Psoas muscle (tissue), 8 donors: ENCODE results near the gene DYNLRB1. TPM values are rescaled to one million over a fixed set of nuclear protein-coding genes. Genes with fewer than 3 reads are reported as not detected.
"Not testable (repeated sequence)": the region's sequence is repeated elsewhere in the genome, so short reads cannot be mapped to it uniquely, and the experiment has no call there.

Experiments used
- ATAC-seq, 4 donors: fragments of 200-7000 bp; cut with Tn5 transposase; one replicate each; pipeline ENCODE4 v1.9.1; 2020; ENCODE audit warnings: moderate library complexity in 3 of 4, mild to moderate bottlenecking in 2 of 4
- DNase-seq, 2 donors: peaks; one replicate each; pipeline ENCODE4 v3.0.0-alpha.2; 2020
- H3K27ac ChIP-seq: fragments of 200-600 bp; one replicate; pipeline ENCODE4 v1.8.0; 2022
- H3K27me3 ChIP-seq, 3 donors: fragments of 200-600 bp in 1 of 3; one replicate each; pipeline versions ENCODE4 v1.6.1 to v1.8.0; 2013 to 2022; ENCODE audit warnings: low read length in 2 of 3, mild to moderate bottlenecking in 2 of 3, moderate library complexity in 1 of 3; ENCODE audit not compliant: insufficient read depth in 3 of 3
- H3K36me3 ChIP-seq, 2 donors: fragments of 200-600 bp in 1 of 2; one replicate each; pipeline versions ENCODE4 v1.6.1 to v1.8.0; 2013 to 2022; ENCODE audit warnings: low read depth in 1 of 2, mild to moderate bottlenecking in 1 of 2, moderate library complexity in 1 of 2; ENCODE audit not compliant: insufficient read depth in 1 of 2
- H3K4me1 ChIP-seq: fragments of 200-600 bp; one replicate; pipeline ENCODE4 v1.8.0; 2022
- H3K4me3 ChIP-seq: fragments of 200-600 bp; one replicate; pipeline ENCODE4 v1.8.0; 2022; ENCODE audit warnings: mild to moderate bottlenecking
- H3K9me3 ChIP-seq: fragments of 200-600 bp; one replicate; pipeline ENCODE4 v1.8.0; 2022
- WGBS, 3 donors: extraction: QIAGEN DNeasy Blood & Tissue Kit; methylation state at CpG; one replicate each; pipeline versions ENCODE4 v1.1.6 to v1.1.7; 2013; 5-methylcytosine and 5-hydroxymethylcytosine counted together
- intact Hi-C, 2 donors: fragments of 100-400 bp; cut with DNase I; formaldehyde crosslinking; loops; one replicate each; pipeline versions ENCODE4 v1.11.0 to v1.14.2; 2022
- polyA plus RNA-seq, 3 donors: library from polyadenylated mRNA; stranded (reverse); fragments of 200-250 nt; gene quantifications; one replicate each; pipeline ENCODE4 v1.2.3, GENCODE V29; 2013
- total RNA-seq, 4 donors: library from RNA; stranded (reverse); fragmentation: NEBNext Ultra II Directional in 2 of 4; extraction: Animal tissue kit (Norgen Biotek cat#: 25700) in 2 of 4; gene quantifications; one replicate each; pipeline versions ENCODE4 v1.2.1 to v1.2.4, GENCODE V29; 2021 to 2023
- TF ChIP-seq, protein P1 (sequence below): fragments of 200-600 bp; IDR thresholded peaks from one replicate; pipeline ENCODE4 v1.8.0; 2022; ENCODE audit warnings: antibody characterized with exemption
- donor health status: healthy with polysubstance abuse.
- donor health status: DM: no; HTN: no; CAD: no; lungs with moderate emphysema.
- donor health status: Bipolar disorder and iron deficiency.
- donor health status: healthy.
- donor health status: DM: yes; HTN: yes; CAD: no.
- donor health status: DM: no; HTN: no; CAD: no.
- donor health status: DM: no; HTN: no; CAD: no.
- donor health status: DM: yes; HTN: yes; CAD: no.

DYNLRB1 gene
- total and polyA plus RNA-seq, 7 donors = 93.2 to 179 (median 119) TPM

- TF ChIP-seq, protein P1, sequence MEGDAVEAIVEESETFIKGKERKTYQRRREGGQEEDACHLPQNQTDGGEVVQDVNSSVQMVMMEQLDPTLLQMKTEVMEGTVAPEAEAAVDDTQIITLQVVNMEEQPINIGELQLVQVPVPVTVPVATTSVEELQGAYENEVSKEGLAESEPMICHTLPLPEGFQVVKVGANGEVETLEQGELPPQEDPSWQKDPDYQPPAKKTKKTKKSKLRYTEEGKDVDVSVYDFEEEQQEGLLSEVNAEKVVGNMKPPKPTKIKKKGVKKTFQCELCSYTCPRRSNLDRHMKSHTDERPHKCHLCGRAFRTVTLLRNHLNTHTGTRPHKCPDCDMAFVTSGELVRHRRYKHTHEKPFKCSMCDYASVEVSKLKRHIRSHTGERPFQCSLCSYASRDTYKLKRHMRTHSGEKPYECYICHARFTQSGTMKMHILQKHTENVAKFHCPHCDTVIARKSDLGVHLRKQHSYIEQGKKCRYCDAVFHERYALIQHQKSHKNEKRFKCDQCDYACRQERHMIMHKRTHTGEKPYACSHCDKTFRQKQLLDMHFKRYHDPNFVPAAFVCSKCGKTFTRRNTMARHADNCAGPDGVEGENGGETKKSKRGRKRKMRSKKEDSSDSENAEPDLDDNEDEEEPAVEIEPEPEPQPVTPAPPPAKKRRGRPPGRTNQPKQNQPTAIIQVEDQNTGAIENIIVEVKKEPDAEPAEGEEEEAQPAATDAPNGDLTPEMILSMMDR = no peak
- Histone ChIP-seq H3K4me3 (no peak overlapping the region), H3K36me3 (peaks cover 3 to 68% of the 10 kb centered on the region in 2 donors), H3K9me3 (peaks cover 12% of the 10 kb centered on the region), H3K27me3 (no peaks in the 10 kb centered on the region), H3K27ac (no peak overlapping the region), H3K4me1 (peaks cover 3% of the 10 kb centered on the region)
- no peak for ATAC-seq
- no peak for DNase-seq
- intact Hi-C loops = no loop called here
- WGBS, 3 donors = 90 to 100% (median 100%) methylated on average over 1 of the region's 1 CpG
These were observed 20.3 kb upstream of the DYNLRB1 start for GRCh38 chr20:34495916-34496315.

DNA sequence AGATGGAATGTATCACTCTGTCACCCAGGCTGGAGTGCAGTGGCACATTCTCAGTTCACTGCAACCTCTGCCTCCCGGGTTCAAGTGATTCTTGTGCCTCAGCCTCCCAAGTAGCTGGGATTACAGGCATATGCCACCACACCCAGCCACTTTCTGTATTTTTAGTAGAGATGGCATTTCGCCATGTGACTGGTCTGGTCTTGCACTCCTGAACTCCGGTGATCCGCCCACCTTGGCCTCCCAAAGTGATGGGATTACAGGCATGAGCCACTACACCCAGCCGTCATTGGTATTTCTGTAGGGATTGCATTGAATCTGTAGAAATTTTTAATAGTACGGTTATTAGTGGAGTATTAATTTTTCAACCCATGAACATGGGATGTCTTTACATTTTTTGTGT, 18.6 kb upstream of the DYNLRB1 start:
- intact Hi-C loops, H3K27ac ChIP-seq, ATAC-seq, DNase-seq, H3K27me3 ChIP-seq, H3K4me1 ChIP-seq, H3K4me3 ChIP-seq: not testable (repeated sequence)
- peaks cover under 1 to 56% of the 10 kb centered on the region in 2 donors for H3K36me3 ChIP-seq
- peaks cover 12% of the 10 kb centered on the region for H3K9me3 ChIP-seq
- WGBS, 3 donors = 96 to 100% (median 96%) methylated on average over 6 of the region's 6 CpGs

DNA sequence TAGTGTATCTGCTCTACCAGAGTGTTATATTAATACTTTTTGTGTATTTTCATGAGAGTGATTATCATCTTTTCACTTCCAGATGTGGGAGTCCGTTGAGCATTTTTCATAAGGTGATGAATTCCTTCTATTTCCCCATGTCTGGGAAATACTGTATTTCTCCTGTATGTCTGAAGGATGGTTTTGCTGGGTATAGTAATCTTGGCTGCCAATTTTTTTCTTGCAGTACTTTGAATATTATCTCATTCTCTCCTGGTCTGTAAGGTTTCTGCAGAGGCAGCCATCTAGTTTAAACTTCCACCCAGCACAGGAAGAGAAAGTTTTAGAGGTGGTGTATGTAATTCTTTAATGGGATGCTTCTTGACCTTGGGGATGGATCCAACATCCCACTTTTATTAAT, 15.4 kb upstream of the DYNLRB1 start:
- no peak overlapping the region for H3K4me3 ChIP-seq
- no peaks in the 10 kb centered on the region for H3K4me1 ChIP-seq
- intact Hi-C loops = loop anchor here in 1 of 2 donors (10.0 kb wide), 1 partner anchor 66 kb away; no protein-coding TSS in a partner anchor
- H3K27me3 ChIP-seq = no peaks in the 10 kb centered on the region
- ATAC-seq = no peak
- WGBS, 3 donors = 93 to 100% (median 100%) methylated on average over 1 of the region's 1 CpG
- TF ChIP-seq, protein P1 = no peak
- no peak for DNase-seq
- H3K36me3 ChIP-seq = peaks cover 0 to 52% of the 10 kb centered on the region in 2 donors
- H3K27ac ChIP-seq = no peak overlapping the region
- H3K9me3 ChIP-seq = peaks cover 12% of the 10 kb centered on the region

GRCh38 chr20:34506480-34506879, 9.7 kb upstream of the DYNLRB1 start:
- TF ChIP-seq, protein P1 = no peak
- H3K4me3 ChIP-seq = no peak overlapping the region
- intact Hi-C loops = loop anchor here in 1 of 2 donors (10.0 kb wide), 1 partner anchor 72 kb away; no protein-coding TSS in a partner anchor

DNA sequence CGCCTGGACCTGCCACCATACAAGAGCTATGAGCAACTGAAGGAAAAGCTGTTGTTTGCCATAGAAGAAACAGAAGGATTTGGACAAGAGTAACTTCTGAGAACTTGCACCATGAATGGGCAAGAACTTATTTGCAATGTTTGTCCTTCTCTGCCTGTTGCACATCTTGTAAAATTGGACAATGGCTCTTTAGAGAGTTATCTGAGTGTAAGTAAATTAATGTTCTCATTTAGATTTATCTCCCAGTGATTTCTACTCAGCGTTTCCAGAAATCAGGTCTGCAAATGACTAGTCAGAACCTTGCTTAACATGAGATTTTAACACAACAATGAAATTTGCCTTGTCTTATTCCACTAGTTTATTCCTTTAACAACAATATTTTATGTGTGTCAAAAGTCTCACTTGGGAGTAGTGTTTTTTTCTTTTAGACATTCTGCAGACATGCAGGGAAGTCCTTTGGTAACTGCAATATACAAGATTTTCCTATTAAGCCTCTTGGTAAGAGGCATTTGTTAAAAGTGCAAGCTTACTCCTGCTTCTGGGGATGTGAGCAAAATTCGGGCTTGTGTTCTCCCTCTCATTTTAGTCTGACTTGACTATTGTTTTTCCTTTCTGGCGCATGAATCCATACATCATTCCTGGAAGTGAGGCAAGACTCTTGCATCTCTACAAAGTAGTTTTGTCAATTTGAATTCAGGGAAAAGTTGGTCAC, 8.4 kb upstream of the DYNLRB1 start:
- intact Hi-C loops = loop anchor here in 1 of 2 donors (10.0 kb wide), 1 partner anchor 73 kb away; no protein-coding TSS in a partner anchor
- H3K4me3 ChIP-seq = no peak overlapping the region
- TF ChIP-seq, protein P1 = no peak
- DNase-seq = no peak
- no peak for ATAC-seq
- H3K36me3 ChIP-seq = peaks cover 3 to 87% of the 10 kb centered on the region in 2 donors
- WGBS, 3 donors = 88 to 91% (median 91%) methylated on average over 4 of the region's 4 CpGs
- H3K4me1 ChIP-seq = no peaks in the 10 kb centered on the region
- no peaks in the 10 kb centered on the region for H3K9me3 ChIP-seq
- no peak overlapping the region for H3K27ac ChIP-seq
- no peaks in the 10 kb centered on the region for H3K27me3 ChIP-seq

More at GRCh38 chr20:34506480-34506879, 9.7 kb upstream of the DYNLRB1 start:
- ATAC-seq (no peak), DNase-seq (no peak)
- no peaks in the 10 kb centered on the region for H3K4me1 ChIP-seq
- peaks cover 3 to 82% of the 10 kb centered on the region in 2 donors for H3K36me3 ChIP-seq
- H3K27ac ChIP-seq = no peak overlapping the region
- no peaks in the 10 kb centered on the region for H3K27me3 ChIP-seq
- 92 to 94% (median 93%) methylated on average over 3 of the region's 3 CpGs for WGBS, 3 donors
- H3K9me3 ChIP-seq = no peaks in the 10 kb centered on the region
